ENCODE results near the gene IDH2. TPM values are rescaled to one million over a fixed set of nuclear protein-coding genes. Genes with fewer than 3 reads are reported as not detected.

Gene IDH2
- total RNA-seq, 1 experiment from 2014 or later: 48.1 TPM

- Histone ChIP-seq H3K9me2 (ENCODE audit: insufficient read depth) (no peaks in the 10 kb centered on the region), H3K27ac (ENCODE audit: low read depth, low read length) (no peak overlapping the region), H3K4me2 (ENCODE audit: low read length) (no peak overlapping the region), H3K79me2 (ENCODE audit: insufficient read depth, low read length) (no peaks in the 10 kb centered on the region), H3K9ac (ENCODE audit: low read length) (no peak overlapping the region), H2AFZ (ENCODE audit: low read depth, low read length, poor library complexity, severe bottlenecking) (no peak overlapping the region), H3K4me1 (ENCODE audit: control insufficient read depth in 1 of 2, insufficient read depth in 2 of 2, low read length in 2 of 2) (peaks cover 3 to 8% of the 10 kb centered on the region in 2 experiments; a peak in 3 of 4 replicates), H3K9me3 (ENCODE audit: control insufficient read depth in 1 of 2, insufficient read depth in 1 of 2, low read depth in 1 of 2, low read length in 2 of 2) (no peaks in the 10 kb centered on the region), H4K20me1 (ENCODE audit: insufficient read depth) (no peaks in the 10 kb centered on the region), H3K36me3 (ENCODE audit: control insufficient read depth in 1 of 2, insufficient read depth in 2 of 2, low read length in 2 of 2) (no peaks in the 10 kb centered on the region), H3K4me3 (replicated peaks in 1 of 2; ENCODE audit: low read depth in 1 of 2, low read length in 2 of 2) (no peak overlapping the region), H3K27me3 (ENCODE audit: insufficient read depth, low read length) (no peaks in the 10 kb centered on the region)
- BruUV-seq (replicated peaks): no TSS peak
- no peak for DNase-seq (ENCODE audit: low read depth, low spot score)
- intact Hi-C loops (cut with micrococcal nuclease): no loop called here
- ChIA-PET RAD21 (ENCODE audit: low non-redundant PET in 1 of 2, low total read pairs in 2 of 2, uncharacterized antibody in 2 of 2, unreplicated experiment in 2 of 2) (no interaction called here), POLR2A (no interaction called here), CTCF (interaction anchor here (1.8 kb wide), 1 partner anchor 9 kb away, joined by 4 read pairs; no protein-coding TSS in a partner anchor)
- ATAC-seq: no peak
- no peak for TF ChIP-seq EZH2 (IDR thresholded peaks at IDR 0.05)
- no peak for TF ChIP-seq POLR2AphosphoS5 (IDR thresholded peaks at IDR 0.05; ENCODE audit: low read depth, low read length)
- no peak for TF ChIP-seq ELF1 (IDR thresholded peaks at IDR 0.05; ENCODE audit: borderline replicate concordance, low read depth)
- TF ChIP-seq CBX3 (IDR thresholded peaks at IDR 0.05; ENCODE audit: low read depth): no peak
Observed at GRCh38 chr15:90065682-90066049, 36.6 kb downstream of the IDH2 start.

- H3K79me2 ChIP-seq (ENCODE audit: insufficient read depth, low read length): no peaks in the 10 kb centered on the region
- no peak overlapping the region for H3K4me3 ChIP-seq (replicated peaks in 1 of 2; ENCODE audit: low read depth in 1 of 2, low read length in 2 of 2)
- no TSS peak for BruUV-seq (replicated peaks)
- H3K9me2 ChIP-seq (ENCODE audit: insufficient read depth): no peaks in the 10 kb centered on the region
- H3K4me1 ChIP-seq (ENCODE audit: control insufficient read depth in 1 of 2, insufficient read depth in 2 of 2, low read length in 2 of 2): peaks cover 3 to 8% of the 10 kb centered on the region in 2 experiments; a peak in 3 of 4 replicates
- POLR2A ChIA-PET: no interaction called here
- H4K20me1 ChIP-seq (ENCODE audit: insufficient read depth): no peaks in the 10 kb centered on the region
- no peak overlapping the region for H3K4me2 ChIP-seq (ENCODE audit: low read length)
- no peak overlapping the region for H3K9ac ChIP-seq (ENCODE audit: low read length)
- ATAC-seq: no peak
- H3K9me3 ChIP-seq (ENCODE audit: control insufficient read depth in 1 of 2, insufficient read depth in 1 of 2, low read depth in 1 of 2, low read length in 2 of 2): no peaks in the 10 kb centered on the region
- no peaks in the 10 kb centered on the region for H3K27me3 ChIP-seq (ENCODE audit: insufficient read depth, low read length)
- RAD21 ChIA-PET (ENCODE audit: low non-redundant PET in 1 of 2, low total read pairs in 2 of 2, uncharacterized antibody in 2 of 2, unreplicated experiment in 2 of 2): no interaction called here
- H3K27ac ChIP-seq (ENCODE audit: low read depth, low read length): no peak overlapping the region
- TF ChIP-seq YY1 (IDR thresholded peaks at IDR 0.05; ENCODE audit: extremely low read depth, insufficient replicate concordance, low read depth, low read length): no peak
- TF ChIP-seq TCF7L2 (IDR thresholded peaks at IDR 0.05; ENCODE audit: borderline replicate concordance, extremely low read depth, insufficient read depth, insufficient read length): no peak
- no peak for TF ChIP-seq POLR2AphosphoS5 (IDR thresholded peaks at IDR 0.05; ENCODE audit: low read depth, low read length)
- TF ChIP-seq CEBPB (IDR thresholded peaks at IDR 0.05; ENCODE audit: low read depth): no peak
- H2AFZ ChIP-seq (ENCODE audit: low read depth, low read length, poor library complexity, severe bottlenecking): no peak overlapping the region
- H3K36me3 ChIP-seq (ENCODE audit: control insufficient read depth in 1 of 2, insufficient read depth in 2 of 2, low read length in 2 of 2): no peaks in the 10 kb centered on the region
- no peak for DNase-seq (ENCODE audit: low read depth, low spot score)
- intact Hi-C loops (cut with micrococcal nuclease): no loop called here
- CTCF ChIA-PET: interaction anchor here (1.8 kb wide), 1 partner anchor 10 kb away, joined by 4 read pairs; no protein-coding TSS in a partner anchor
Observed at GRCh38 chr15:90064911-90065681, 37.2 kb downstream of the IDH2 start.
